ENCODE data around the gene BNIP2. TPM values are rescaled to one million over a fixed set of nuclear protein-coding genes. Genes with fewer than 3 reads are reported as not detected.

Gene BNIP2, protein sequence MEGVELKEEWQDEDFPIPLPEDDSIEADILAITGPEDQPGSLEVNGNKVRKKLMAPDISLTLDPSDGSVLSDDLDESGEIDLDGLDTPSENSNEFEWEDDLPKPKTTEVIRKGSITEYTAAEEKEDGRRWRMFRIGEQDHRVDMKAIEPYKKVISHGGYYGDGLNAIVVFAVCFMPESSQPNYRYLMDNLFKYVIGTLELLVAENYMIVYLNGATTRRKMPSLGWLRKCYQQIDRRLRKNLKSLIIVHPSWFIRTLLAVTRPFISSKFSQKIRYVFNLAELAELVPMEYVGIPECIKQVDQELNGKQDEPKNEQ
- 63.1 to 103 TPM (median 68.4 TPM) in 5 replicates for total RNA-seq (2022; extraction: Qiagen RNA extraction)

DNA sequence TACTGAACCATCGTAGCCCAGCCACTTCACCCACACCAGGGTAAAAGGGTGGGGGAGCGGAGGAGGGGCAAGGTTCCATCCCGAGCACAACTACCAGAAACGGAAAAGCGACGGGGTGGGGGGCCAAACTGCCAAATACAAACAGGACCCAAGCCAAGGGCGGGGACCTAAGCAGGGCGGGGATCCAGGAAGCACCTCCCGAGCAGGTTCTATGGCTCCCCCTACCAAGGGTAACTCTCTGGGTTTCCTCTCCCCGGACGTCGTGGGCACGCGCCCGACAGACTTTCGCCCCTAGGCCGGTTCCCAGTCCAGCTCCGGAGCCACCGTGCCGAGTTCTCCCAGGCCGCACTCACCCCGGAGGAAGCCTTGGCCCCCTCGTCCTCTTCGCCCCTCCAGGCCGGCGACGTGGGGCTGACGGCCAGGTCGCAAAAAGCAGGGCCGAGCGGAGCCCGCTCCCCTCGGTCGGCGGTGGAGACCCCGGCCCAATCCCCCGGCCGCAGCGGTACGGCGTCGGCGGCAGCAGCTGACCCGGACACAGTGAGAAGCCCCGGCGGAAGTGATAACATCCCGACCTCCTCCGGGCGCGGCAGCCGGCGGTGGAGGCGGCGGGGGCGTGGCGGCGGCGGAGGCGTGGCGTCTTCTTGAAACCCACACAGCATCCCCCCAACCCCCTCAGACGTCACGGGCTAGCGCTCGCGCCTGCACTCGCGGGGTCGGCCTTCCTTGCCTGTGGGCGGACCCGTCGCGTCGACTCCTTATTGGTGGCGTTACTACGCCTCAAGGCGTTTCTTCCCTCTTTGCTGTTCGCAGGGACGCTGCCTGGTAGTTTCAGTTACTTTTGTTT is at the start of gene BNIP2:
Gene BNIP2 (minus strand): TSS at position 539 of the 844 bp plus-strand sequence. CDS start 6,863 bp downstream, outside the sequence.

DNA sequence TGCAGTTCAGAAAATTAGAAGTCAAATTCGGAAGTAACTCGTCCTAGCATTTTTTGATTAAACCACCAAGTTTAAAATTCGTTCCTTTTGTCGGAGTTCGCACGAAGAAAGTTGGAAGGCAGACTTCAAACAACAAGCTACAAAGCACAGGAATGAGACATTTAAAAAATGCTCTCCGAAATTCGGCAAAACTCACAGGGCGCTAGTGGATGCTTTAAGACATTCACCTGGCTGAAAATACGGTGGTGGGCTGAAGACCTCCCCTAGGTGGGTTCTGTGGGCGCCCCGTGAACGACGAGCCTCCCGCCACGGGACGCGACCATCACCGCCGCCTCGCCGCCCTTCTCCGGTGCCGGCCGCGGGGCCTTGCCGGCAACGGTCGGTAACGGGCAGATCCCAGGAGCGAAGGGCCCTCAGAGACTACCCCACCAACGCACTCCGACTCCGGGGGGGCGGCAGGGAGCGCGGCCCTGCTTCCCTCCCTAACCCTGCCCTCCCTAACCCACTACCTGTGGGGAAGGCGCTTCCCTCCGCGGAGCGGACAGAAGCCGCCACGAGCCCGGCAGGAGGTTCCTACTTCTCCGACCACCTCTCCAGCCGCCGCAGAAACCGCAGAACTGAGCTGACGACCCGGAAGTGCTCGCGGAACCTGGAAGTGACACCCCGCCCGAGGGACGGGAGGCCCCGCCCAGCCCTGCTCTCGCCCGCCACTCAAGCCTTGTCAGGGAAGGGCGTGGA is 32.1 kb downstream of the BNIP2 start, which contains the start of gene GTF2A2:
Gene GTF2A2 (minus strand): TSS at position 619 of the 738 bp plus-strand sequence. CDS start 5,238 bp downstream, outside the sequence.

DNA sequence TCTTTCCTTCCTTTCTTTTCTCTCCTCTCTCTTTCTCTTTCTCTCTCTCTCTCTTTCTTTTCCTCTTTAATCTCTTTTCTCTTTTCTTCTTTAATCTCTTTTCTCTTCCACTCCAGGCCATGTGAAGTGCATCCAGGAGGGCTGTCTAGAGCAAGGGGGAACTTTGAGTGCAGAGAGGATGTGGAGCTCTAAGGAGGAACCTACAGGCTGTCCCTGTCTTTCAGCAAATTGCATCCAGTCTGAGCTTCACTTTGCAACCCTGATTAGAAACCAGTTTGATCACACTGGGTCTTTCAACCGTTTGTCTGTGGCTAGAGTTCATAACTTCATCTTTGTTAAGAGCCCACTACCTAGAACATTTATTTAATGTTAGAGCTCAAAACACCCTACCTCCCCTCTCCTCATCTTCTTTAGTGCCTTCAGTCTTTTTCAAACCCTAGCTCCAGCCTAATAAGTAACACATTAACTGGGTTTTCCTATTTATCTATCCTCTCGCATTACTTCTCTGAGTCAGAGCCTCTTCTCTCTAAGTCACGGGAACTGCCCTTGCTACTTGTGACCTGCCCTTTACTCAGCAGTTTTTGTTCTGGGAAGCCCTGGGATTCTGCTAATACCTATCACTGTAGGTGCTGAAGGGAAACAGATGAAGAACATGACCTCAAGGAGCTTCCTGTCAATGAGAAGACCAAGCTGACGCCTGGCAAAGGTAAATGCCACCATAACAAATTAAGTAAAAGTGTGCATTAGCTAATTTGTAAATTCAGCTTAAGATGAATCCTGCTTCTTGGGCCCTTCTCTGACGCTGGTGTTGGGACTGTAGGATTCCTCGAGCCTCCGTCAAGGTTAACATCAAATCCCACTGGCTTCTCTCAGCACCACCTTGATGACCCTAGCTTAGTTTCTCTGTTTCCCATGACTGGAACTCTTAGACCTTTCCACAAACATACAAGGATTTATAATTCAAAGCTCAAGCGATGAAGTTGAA is 77.6 kb downstream of the BNIP2 start, which contains the start of gene GCNT3:
Gene GCNT3 (plus strand): TSS at position 508 of the 985 bp plus-strand sequence. CDS start 6,456 bp downstream, outside the sequence.

Other genes with a start within 250 kb of the BNIP2 start
- 102 to 122 TPM (median 111 TPM) in 5 replicates for gene GCNT3, start 77.5 kb downstream of the BNIP2 start, total RNA-seq (2022; extraction: Qiagen RNA extraction)
- gene GTF2A2, start 31.8 kb downstream of the BNIP2 start, total RNA-seq (2022; extraction: Qiagen RNA extraction): 158 to 174 TPM (median 165 TPM) in 5 replicates

Data from A549 treated with AZD2906 at 1 μM for 4 hours (cell line).